Measurements from ENCODE around the gene CARNS1.
A peak's percentile ranks its signal among the peaks of the same experiment; 100 is the strongest.
"Not testable (repeated sequence)": the region's sequence is repeated elsewhere in the genome, so short reads cannot be mapped to it uniquely, and the experiment has no call there.

CARNS1 gene

GRCh38 chr11:67453816-67454732, 38.6 kb downstream of the CARNS1 start:
- H3K4me3 ChIP-seq (ENCODE audit: low read depth, low read length), result no peak overlapping the region
- DNase-seq (ENCODE audit: low read depth), result no peak

DNA sequence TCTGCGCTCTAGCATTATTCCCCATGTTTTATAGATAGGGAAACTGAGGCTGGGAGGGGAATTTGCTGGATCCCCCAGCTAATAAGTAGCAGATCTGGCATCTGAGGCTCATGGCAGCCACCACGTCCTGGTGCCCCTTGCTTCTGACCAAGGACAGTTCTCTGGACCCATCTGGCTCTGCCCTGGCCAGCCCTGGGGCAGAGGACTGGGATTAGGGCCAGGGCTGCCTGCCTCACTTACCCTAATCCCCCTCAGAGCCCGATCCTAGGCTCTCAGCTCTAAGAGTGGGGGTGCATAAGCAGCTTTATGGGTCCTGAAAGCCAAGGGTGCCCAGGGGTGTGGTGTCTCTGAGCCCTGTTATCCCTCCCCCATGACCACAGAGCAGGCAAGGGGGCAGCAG, 39.6 kb downstream of the CARNS1 start, which contains the start of gene CABP4:
Gene CABP4, plus strand, starts transcription at position 301 of the 400 bp plus-strand sequence. Its CDS starts 70 bp downstream, at position 371.
- no peak within 1 kb of the TSS for H3K4me3 ChIP-seq (ENCODE audit: low read depth, low read length)
- no peak for DNase-seq (ENCODE audit: low read depth)

- DNase-seq (ENCODE audit: low read depth), result no peak
These were observed 40.7 kb downstream of the CARNS1 start for GRCh38 chr11:67456068-67456705.

GRCh38 chr11:67457453-67457852, 42.0 kb downstream of the CARNS1 start:
- no peak overlapping the region for H3K4me3 ChIP-seq (ENCODE audit: low read depth, low read length)
- no peak for DNase-seq (ENCODE audit: low read depth)

More at GRCh38 chr11:67456068-67456705, 40.7 kb downstream of the CARNS1 start:
- H3K4me3 ChIP-seq (ENCODE audit: low read depth, low read length), result no peak overlapping the region

- no peak for DNase-seq (ENCODE audit: low read depth)
These were observed 42.8 kb downstream of the CARNS1 start for GRCh38 chr11:67458266-67458665.

DNA sequence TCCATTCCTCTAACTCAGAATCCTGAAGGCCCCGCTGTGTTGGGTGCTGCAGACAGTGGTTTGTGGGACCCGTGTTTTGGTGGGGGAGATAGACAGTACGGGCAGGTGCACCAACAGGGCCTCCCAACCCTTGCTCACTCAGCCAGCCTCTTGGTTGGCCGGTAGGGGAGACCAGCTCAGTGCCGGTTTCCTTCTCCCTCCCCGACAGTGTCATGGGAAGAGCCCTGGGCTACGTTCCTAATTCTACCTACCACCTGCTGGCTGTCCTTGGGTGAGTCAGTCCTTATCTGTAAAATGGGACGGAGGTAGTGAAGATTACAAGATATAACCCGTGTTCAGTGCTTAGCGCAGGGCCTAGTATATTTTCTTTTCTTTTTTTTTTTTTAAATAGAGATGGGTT, 47.7 kb downstream of the CARNS1 start:
- H3K4me3 ChIP-seq (ENCODE audit: low read depth, low read length), result no peak overlapping the region
- DNase-seq (ENCODE audit: low read depth), result no peak

More at GRCh38 chr11:67458266-67458665, 42.8 kb downstream of the CARNS1 start:
- H3K4me3 ChIP-seq (ENCODE audit: low read depth, low read length), result no peak overlapping the region

DNA sequence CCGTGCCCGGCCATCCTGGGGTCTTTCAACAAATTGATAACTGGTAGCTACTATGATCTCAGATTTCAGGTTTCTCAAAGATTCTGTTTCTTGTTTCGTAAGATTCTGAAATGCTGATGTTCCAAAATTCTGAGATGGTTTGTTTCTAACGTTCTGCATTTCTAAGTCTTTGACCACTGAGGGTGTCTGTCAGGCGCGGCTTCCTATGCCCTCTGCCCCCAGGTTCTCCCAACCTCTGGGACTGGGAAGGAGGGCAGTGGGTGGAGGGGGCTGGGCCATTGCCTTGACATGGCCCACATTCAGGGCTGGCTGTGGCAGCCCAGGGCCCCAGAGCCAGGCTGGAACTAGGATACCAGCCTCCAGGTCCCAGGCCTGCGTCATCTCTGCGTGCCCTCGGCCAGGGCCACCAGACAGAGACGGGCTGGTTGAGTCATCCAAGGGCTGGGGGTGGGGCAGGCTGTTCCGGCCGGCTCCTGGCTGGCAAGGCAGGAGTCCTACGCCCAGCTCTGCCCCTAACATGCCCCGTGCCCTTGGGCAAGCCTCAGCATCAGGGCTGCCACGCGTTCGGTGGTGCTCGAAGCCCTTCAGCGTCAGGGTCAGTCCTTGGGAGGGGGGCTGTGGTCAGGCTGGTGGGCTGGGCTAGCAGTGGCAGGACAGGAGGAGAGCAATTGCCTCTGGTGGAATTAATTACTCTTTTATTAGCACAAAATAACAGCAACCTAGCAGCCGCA, 48.4 kb downstream of the CARNS1 start:
- DNase-seq (ENCODE audit: low read depth), result no peak
- peak overlapping the region; percentile 61 for H3K4me3 ChIP-seq (ENCODE audit: low read depth, low read length)

- peak overlapping the region; percentile 61 for H3K4me3 ChIP-seq (ENCODE audit: low read depth, low read length)
- DNase-seq (ENCODE audit: low read depth), result no peak
These were observed 49.1 kb downstream of the CARNS1 start for GRCh38 chr11:67464411-67465188.

GRCh38 chr11:67465189-67465510, 49.7 kb downstream of the CARNS1 start:
- DNase-seq (ENCODE audit: low read depth), result no peak
- H3K4me3 ChIP-seq (ENCODE audit: low read depth, low read length), result peak overlapping the region; percentile 61

DNA sequence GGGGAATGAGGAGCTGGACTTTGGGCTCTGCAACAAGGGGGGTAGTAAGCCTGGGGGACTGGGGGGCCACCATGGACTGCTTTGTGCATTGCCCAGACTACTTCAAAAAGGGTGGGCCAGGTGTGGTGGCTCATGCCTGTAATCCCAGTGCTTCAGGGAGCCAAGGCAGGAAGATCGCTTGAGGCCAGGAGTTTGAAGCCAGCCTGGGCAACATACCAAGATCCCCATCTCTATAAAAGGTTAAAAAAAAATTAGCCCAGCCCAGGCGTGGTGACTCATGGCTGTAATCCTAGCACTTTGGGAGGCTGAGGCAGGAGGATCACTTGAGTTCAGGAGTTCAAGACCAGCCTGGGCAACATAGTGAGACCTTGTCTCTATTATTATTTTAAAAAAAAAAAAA, 50.1 kb downstream of the CARNS1 start:
- not testable (repeated sequence) for H3K4me3 ChIP-seq (ENCODE audit: low read depth, low read length); DNase-seq (ENCODE audit: low read depth)

- no peak for DNase-seq (ENCODE audit: low read depth)
- H3K4me3 ChIP-seq (ENCODE audit: low read depth, low read length), result no peak overlapping the region
These were observed 50.9 kb downstream of the CARNS1 start for GRCh38 chr11:67466367-67466766.

DNA sequence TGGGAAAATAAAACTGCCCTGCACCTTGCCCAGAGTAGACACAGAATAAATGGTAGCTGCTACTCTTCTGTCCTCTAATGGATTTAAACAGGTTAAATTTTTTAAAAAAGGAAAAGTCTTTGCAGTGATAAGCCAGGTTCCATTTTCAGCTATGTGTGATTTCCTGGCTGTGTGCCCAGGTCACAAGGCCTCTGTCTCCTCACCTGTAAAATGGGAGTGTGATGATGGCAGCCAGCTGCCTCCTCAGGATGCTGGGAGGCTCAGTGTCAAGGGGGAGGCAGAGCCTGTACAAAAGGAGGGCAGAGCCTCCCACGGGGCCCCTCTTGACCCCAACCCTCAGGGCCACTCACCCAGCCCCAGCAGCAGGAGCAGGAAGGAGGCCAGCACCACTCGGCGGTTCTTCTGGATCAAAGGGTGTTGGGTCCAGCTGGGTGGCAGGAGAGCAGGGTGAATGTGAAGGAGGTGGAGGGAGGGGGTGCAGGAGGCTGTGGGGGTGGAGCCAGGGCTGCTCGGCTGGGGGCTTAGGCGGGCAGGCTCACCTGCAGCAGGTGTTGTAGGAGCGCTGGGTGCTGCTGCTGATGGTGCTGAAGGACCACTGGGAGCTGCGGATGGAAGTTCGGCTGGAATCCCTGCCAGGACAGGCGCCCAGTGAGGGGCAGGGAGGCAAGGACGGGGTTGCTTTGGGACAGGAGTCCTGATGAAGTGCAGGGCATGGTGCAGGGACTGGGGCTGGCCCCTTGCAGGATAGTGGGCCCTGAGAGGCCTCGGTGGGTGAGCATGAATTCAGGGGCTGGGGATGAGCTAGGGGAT, 51.7 kb downstream of the CARNS1 start:
- no peak for DNase-seq (ENCODE audit: low read depth)
- H3K4me3 ChIP-seq (ENCODE audit: low read depth, low read length), result no peak overlapping the region

DNA sequence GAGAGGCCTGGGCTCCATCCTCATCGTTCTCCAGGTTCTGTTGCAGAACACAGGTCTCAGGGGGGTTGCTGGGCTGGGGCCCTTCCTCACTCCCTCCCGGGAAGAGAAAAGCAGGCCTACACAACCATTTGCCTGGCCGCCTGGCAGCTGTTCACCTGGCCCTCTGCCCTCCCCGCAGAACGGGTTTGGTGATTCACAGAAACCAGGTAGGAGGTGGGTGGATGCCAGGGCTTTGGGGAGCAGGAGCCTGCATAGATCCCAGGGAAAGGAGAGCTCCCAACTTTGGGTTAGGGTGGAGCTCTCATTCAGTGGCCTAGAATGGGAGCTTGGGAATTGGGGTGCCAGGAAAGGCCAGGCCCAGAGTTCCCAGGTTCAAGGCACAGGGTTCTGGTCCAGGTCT, 52.6 kb downstream of the CARNS1 start:
- DNase-seq (ENCODE audit: low read depth), result no peak

GRCh38 chr11:67468456-67468758, 52.9 kb downstream of the CARNS1 start:
- no peak for DNase-seq (ENCODE audit: low read depth)
- H3K4me3 ChIP-seq (ENCODE audit: low read depth, low read length), result peak overlapping the region; percentile 81

More for the DNA sequence above, 52.6 kb downstream of the CARNS1 start:
- peak overlapping the region; percentile 81 for H3K4me3 ChIP-seq (ENCODE audit: low read depth, low read length)

- peak within 1 kb of the TSS; percentile 81 for H3K4me3 ChIP-seq (ENCODE audit: low read depth, low read length)
- DNase-seq (ENCODE audit: low read depth), result peak; percentile 64
These were observed 53.5 kb downstream of the CARNS1 start, which contains the start of gene TMEM134 for GRCh38 chr11:67468759-67469507. Gene TMEM134, minus strand, starts transcription at chr11:67469251. Its CDS starts 59 bp downstream, at chr11:67469192.

DNA sequence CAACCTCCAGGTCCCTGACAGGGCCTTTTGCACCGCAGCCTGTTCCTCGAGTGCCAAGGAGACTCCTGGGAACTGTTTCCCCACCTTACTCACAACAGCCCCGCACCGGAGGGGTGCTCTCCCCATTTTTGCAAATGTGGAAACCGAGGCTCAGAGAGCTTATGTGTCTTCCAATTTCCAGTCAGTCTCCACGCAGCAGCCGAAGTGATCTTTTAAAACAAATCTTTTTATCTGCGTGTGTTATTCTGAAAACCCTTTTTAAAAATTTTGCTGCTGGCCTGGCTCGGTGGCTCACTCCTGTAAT, 54.0 kb downstream of the CARNS1 start:
- no peak for DNase-seq (ENCODE audit: low read depth)
- peak overlapping the region; percentile 81 for H3K4me3 ChIP-seq (ENCODE audit: low read depth, low read length)

DNA sequence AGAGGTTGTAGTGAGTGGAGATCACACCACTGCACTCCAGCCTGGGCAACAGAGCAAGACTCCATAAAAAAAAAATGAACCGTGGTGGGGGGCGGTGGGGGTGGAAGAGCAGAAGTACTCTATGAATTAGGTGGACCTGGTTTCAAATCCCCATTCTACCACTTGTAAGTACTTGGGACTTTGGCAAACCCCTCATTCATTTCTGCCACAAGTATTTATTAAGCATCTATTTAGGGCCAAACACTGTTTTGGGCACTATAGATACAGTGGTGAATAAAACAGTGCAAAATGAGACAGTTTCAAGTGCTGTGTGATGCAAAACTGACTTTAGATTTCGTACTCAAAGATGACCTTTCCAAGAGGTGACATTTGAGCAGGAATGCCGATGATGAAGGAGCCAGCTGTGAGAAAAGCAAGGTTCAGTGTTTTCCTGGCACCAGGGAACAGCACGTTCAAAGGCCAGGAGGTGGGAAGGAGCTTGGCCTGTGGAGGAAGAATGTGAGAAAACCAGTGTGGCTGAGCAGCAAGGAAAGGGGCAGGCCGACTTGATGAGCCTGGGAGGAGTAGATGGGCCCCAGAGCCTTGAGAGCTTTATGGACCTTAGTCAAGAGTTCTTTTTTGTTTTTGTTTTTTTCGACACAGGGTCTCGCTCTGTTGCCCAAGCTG, 55.0 kb downstream of the CARNS1 start:
- no peak for DNase-seq (ENCODE audit: low read depth)
- no peak overlapping the region for H3K4me3 ChIP-seq (ENCODE audit: low read depth, low read length)

DNA sequence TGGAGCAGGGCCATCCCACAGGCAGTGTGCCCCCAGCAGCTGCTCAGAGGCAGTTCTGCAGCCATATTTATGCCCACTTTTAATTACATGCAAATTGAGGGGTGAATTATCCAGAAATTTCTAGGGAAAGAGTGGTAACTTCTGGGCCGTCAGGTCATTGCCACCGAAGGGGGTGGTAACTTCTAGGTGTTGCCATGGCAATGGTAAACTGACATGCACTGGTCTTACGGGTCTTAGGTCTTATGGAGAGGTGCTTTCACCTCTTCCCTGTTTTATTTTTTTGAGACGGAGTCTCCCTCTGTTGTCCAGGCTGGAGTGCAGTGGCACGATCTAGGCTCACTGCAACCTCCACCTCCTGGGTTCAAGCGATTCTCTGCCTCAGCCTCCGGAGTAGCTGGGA, 57.4 kb downstream of the CARNS1 start:
- no peak for DNase-seq (ENCODE audit: low read depth)
- no peak overlapping the region for H3K4me3 ChIP-seq (ENCODE audit: low read depth, low read length)

Data from skeletal muscle cell (primary cell).